WTC11 (cell line): ENCODE results near the gene DCLK1. TPM values are rescaled to one million over a fixed set of nuclear protein-coding genes. Genes with fewer than 3 reads are reported as not detected.

Experiments
- ATAC-seq: fragments of 200-7000 bp; cut with Tn5 transposase; 2 replicates; pipeline ENCODE4 v1.10.0; 2021; ENCODE audit warnings: mild to moderate bottlenecking, moderate library complexity
- CTCF ChIA-PET: fragments of 300-600 bp; sonication (Branson Sonifier 250); formaldehyde crosslinking; loops from one replicate; lab custom pipeline; 2021; ENCODE audit warnings: antibody characterized with exemption; lab: Charles Lee
- POLR2A ChIA-PET: fragments of 350-600 bp; sonication (Branson Sonifier 250); formaldehyde crosslinking; loops from one replicate; lab custom pipeline; 2021; ENCODE audit warnings: antibody characterized with exemption; lab: Charles Lee
- DNase-seq: peaks from one replicate; pipeline ENCODE4 v3.0.0; 2021; ENCODE audit warnings: low spot score
- H3K27ac Mint-ChIP-seq: 2 replicates; pipeline ENCODE4 v1.8.0; 2021; ENCODE audit warnings: mixed read lengths
- H3K27me3 Mint-ChIP-seq: 2 replicates; pipeline ENCODE4 v1.8.0; 2021; ENCODE audit warnings: low read depth, mild to moderate bottlenecking, moderate library complexity, mixed read lengths
- H3K36me3 Mint-ChIP-seq: 2 replicates; pipeline ENCODE4 v1.8.0; 2021; ENCODE audit warnings: mixed read lengths
- H3K4me1 Mint-ChIP-seq: 2 replicates; pipeline ENCODE4 v1.8.0; 2022; ENCODE audit warnings: mixed read lengths
- H3K4me3 Mint-ChIP-seq: 2 replicates; pipeline ENCODE4 v1.8.0; 2021; ENCODE audit warnings: mild to moderate bottlenecking, moderate library complexity, mixed read lengths
- H3K9me3 Mint-ChIP-seq: 2 replicates; pipeline ENCODE4 v1.8.0; 2021; ENCODE audit warnings: mixed read lengths
- ATF6 ChIP-seq: sonication (generic); formaldehyde crosslinking; IDR thresholded peaks from 2 replicates; pipeline ENCODE4 v1.8.1; 2023; ENCODE audit warnings: mild to moderate bottlenecking, missing genetic modification reagents
- CBFB ChIP-seq: sonication (generic); formaldehyde crosslinking; IDR thresholded peaks from 2 replicates; pipeline ENCODE4 v1.8.1; 2022; ENCODE audit warnings: mild to moderate bottlenecking, low read depth, missing genetic modification reagents
- CREB1 ChIP-seq: sonication (generic); formaldehyde crosslinking; IDR thresholded peaks from 2 replicates; pipeline ENCODE4 v1.8.0; 2023; ENCODE audit warnings: mild to moderate bottlenecking, missing genetic modification reagents
- GTF2I ChIP-seq: fragments of 250-450 bp; sonication (Bioruptor Pico); conservative IDR thresholded peaks from 2 replicates; pipeline ENCODE4 v1.4.0; 2021; ENCODE audit warnings: mild to moderate bottlenecking
- IRF2 ChIP-seq: sonication (generic); formaldehyde crosslinking; IDR thresholded peaks from 2 replicates; pipeline ENCODE4 v1.8.0; 2022; ENCODE audit warnings: low read depth, missing genetic modification reagents, borderline replicate concordance
- JAZF1 ChIP-seq: fragments of 250-450 bp; sonication (Bioruptor Pico); IDR thresholded peaks from 2 replicates; pipeline ENCODE4 v1.9.0; 2021; ENCODE audit warnings: moderate library complexity, mild to moderate bottlenecking, inconsistent platforms
- NR2C2 ChIP-seq: sonication (generic); formaldehyde crosslinking; IDR thresholded peaks from 2 replicates; pipeline ENCODE4 v1.8.0; 2022; ENCODE audit warnings: mild to moderate bottlenecking, missing genetic modification reagents
- TCF7 ChIP-seq: sonication (generic); formaldehyde crosslinking; IDR thresholded peaks from 2 replicates; pipeline ENCODE4 v1.8.0; 2022; ENCODE audit warnings: mild to moderate bottlenecking, low read depth, missing genetic modification reagents, moderate library complexity
- ZNF232 ChIP-seq: sonication (generic); formaldehyde crosslinking; IDR thresholded peaks from 2 replicates; pipeline ENCODE4 v1.8.0; 2022; ENCODE audit warnings: mild to moderate bottlenecking, missing genetic modification reagents
- ZNF263 ChIP-seq: sonication (generic); formaldehyde crosslinking; IDR thresholded peaks from 2 replicates; pipeline ENCODE4 v1.8.1; 2022; ENCODE audit warnings: low read depth, mild to moderate bottlenecking, moderate library complexity, missing genetic modification reagents
- ZNF423 ChIP-seq: fragments of 250-450 bp; sonication (Bioruptor Pico); IDR thresholded peaks from 2 replicates; pipeline ENCODE4 v2.1.2; 2022; ENCODE audit warnings: mild to moderate bottlenecking, moderate library complexity
- ZNF512 ChIP-seq: sonication (generic); formaldehyde crosslinking; IDR thresholded peaks from 2 replicates; pipeline ENCODE4 v1.8.1; 2022; ENCODE audit warnings: missing genetic modification reagents, borderline replicate concordance
- ZNF671 ChIP-seq: fragments of 250-450 bp; sonication (Bioruptor Pico); IDR thresholded peaks from 2 replicates; pipeline ENCODE4 v1.8.0; 2021; ENCODE audit warnings: mild to moderate bottlenecking
- total RNA-seq: library from RNA; stranded (reverse); gene quantifications from 3 replicates; pipeline ENCODE4 v1.2.3, GENCODE V29; 2021
- TF ChIP-seq, protein P1 (sequence below): sonication (generic); formaldehyde crosslinking; IDR thresholded peaks from 2 replicates; pipeline ENCODE4 v1.8.1; 2022; ENCODE audit warnings: low read depth, missing genetic modification reagents, borderline replicate concordance
- TF ChIP-seq, protein P2 (sequence below): sonication (generic); formaldehyde crosslinking; IDR thresholded peaks from 2 replicates; pipeline ENCODE4 v1.8.1; 2022; ENCODE audit warnings: low read depth, mild to moderate bottlenecking, moderate library complexity, missing genetic modification reagents, borderline replicate concordance
- TF ChIP-seq, protein P3 (sequence below): fragments of 250-450 bp; sonication (Bioruptor Pico); IDR thresholded peaks from 2 replicates; pipeline ENCODE4 v1.9.0; 2021; ENCODE audit warnings: mild to moderate bottlenecking, borderline replicate concordance
- TF ChIP-seq, protein P4 (sequence below): sonication (generic); formaldehyde crosslinking; IDR thresholded peaks from 2 replicates; pipeline ENCODE4 v1.8.1; 2023; ENCODE audit warnings: mild to moderate bottlenecking, missing genetic modification reagents, borderline replicate concordance

The DCLK1 gene
- total RNA-seq, 1 experiment from 2014 or later: 18.5 TPM

GRCh38 chr13:35727881-35728280, 403.3 kb downstream of the DCLK1 start (continued):
- TF ChIP-seq CBFB (CRISPR knock-in tag) (no peak), ZNF423 (CRISPR knock-in tag) (no peak), NR2C2 (no peak), ZNF263 (CRISPR knock-in tag) (no peak)

- ChIA-PET CTCF (interaction anchor here (1.5 to 3.9 kb wide), 2 partner anchors 11 to 65 kb away, joined by 5 to 22 read pairs; no protein-coding TSS in a partner anchor), POLR2A (interaction anchor here (1.0 kb wide), 1 partner anchor 8 kb away, joined by 3 read pairs; no protein-coding TSS in a partner anchor)
- no peak overlapping the region for H3K4me3 Mint-ChIP-seq
- no peaks in the 10 kb centered on the region for H3K36me3 Mint-ChIP-seq
- H3K27me3 Mint-ChIP-seq: no peaks in the 10 kb centered on the region
- no peak for DNase-seq
- H3K9me3 Mint-ChIP-seq: no peaks in the 10 kb centered on the region
- TF ChIP-seq CREB1 (CRISPR knock-in tag): no peak
- no peak for TF ChIP-seq JAZF1 (CRISPR knock-in tag)
- TF ChIP-seq GTF2I (CRISPR knock-in tag): no peak
- TF ChIP-seq IRF2 (CRISPR knock-in tag): no peak
- no peak overlapping the region for H3K27ac Mint-ChIP-seq
- no peak for ATAC-seq
- H3K4me1 Mint-ChIP-seq: peaks cover 8% of the 10 kb centered on the region; the same call in 1 of the 2 replicates
Observed at GRCh38 chr13:35724446-35724845, 406.7 kb downstream of the DCLK1 start.

GRCh38 chr13:35723821-35724220, 407.4 kb downstream of the DCLK1 start:
- POLR2A ChIA-PET: no interaction called here
- H3K36me3 Mint-ChIP-seq: no peaks in the 10 kb centered on the region
- peaks cover 8% of the 10 kb centered on the region; the same call in 1 of the 2 replicates for H3K4me1 Mint-ChIP-seq
- H3K27ac Mint-ChIP-seq: no peak overlapping the region
- H3K9me3 Mint-ChIP-seq: no peaks in the 10 kb centered on the region
- ATAC-seq (no peak), DNase-seq (no peak)
- no peak overlapping the region for H3K4me3 Mint-ChIP-seq
- no peaks in the 10 kb centered on the region for H3K27me3 Mint-ChIP-seq
- CTCF ChIA-PET: interaction anchor here (1.5 to 3.9 kb wide), 3 partner anchors 11 to 95 kb away, joined by 4 to 22 read pairs (median 5); no protein-coding TSS in a partner anchor
- TF ChIP-seq ZNF232: no peak
- TF ChIP-seq IRF2 (CRISPR knock-in tag): no peak
- no peak for TF ChIP-seq ZNF423 (CRISPR knock-in tag)
- no peak for TF ChIP-seq TCF7 (CRISPR knock-in tag)
- TF ChIP-seq CREB1 (CRISPR knock-in tag): no peak
- TF ChIP-seq, protein P1, sequence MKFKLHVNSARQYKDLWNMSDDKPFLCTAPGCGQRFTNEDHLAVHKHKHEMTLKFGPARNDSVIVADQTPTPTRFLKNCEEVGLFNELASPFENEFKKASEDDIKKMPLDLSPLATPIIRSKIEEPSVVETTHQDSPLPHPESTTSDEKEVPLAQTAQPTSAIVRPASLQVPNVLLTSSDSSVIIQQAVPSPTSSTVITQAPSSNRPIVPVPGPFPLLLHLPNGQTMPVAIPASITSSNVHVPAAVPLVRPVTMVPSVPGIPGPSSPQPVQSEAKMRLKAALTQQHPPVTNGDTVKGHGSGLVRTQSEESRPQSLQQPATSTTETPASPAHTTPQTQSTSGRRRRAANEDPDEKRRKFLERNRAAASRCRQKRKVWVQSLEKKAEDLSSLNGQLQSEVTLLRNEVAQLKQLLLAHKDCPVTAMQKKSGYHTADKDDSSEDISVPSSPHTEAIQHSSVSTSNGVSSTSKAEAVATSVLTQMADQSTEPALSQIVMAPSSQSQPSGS: no peak
- TF ChIP-seq, protein P2, sequence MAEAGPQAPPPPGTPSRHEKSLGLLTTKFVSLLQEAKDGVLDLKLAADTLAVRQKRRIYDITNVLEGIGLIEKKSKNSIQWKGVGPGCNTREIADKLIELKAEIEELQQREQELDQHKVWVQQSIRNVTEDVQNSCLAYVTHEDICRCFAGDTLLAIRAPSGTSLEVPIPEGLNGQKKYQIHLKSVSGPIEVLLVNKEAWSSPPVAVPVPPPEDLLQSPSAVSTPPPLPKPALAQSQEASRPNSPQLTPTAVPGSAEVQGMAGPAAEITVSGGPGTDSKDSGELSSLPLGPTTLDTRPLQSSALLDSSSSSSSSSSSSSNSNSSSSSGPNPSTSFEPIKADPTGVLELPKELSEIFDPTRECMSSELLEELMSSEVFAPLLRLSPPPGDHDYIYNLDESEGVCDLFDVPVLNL: no peak
- TF ChIP-seq ZNF512: no peak
- TF ChIP-seq ATF6 (CRISPR knock-in tag): no peak
- TF ChIP-seq, protein P3, sequence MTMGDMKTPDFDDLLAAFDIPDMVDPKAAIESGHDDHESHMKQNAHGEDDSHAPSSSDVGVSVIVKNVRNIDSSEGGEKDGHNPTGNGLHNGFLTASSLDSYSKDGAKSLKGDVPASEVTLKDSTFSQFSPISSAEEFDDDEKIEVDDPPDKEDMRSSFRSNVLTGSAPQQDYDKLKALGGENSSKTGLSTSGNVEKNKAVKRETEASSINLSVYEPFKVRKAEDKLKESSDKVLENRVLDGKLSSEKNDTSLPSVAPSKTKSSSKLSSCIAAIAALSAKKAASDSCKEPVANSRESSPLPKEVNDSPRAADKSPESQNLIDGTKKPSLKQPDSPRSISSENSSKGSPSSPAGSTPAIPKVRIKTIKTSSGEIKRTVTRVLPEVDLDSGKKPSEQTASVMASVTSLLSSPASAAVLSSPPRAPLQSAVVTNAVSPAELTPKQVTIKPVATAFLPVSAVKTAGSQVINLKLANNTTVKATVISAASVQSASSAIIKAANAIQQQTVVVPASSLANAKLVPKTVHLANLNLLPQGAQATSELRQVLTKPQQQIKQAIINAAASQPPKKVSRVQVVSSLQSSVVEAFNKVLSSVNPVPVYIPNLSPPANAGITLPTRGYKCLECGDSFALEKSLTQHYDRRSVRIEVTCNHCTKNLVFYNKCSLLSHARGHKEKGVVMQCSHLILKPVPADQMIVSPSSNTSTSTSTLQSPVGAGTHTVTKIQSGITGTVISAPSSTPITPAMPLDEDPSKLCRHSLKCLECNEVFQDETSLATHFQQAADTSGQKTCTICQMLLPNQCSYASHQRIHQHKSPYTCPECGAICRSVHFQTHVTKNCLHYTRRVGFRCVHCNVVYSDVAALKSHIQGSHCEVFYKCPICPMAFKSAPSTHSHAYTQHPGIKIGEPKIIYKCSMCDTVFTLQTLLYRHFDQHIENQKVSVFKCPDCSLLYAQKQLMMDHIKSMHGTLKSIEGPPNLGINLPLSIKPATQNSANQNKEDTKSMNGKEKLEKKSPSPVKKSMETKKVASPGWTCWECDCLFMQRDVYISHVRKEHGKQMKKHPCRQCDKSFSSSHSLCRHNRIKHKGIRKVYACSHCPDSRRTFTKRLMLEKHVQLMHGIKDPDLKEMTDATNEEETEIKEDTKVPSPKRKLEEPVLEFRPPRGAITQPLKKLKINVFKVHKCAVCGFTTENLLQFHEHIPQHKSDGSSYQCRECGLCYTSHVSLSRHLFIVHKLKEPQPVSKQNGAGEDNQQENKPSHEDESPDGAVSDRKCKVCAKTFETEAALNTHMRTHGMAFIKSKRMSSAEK (CRISPR knock-in tag): no peak
- TF ChIP-seq, protein P4, sequence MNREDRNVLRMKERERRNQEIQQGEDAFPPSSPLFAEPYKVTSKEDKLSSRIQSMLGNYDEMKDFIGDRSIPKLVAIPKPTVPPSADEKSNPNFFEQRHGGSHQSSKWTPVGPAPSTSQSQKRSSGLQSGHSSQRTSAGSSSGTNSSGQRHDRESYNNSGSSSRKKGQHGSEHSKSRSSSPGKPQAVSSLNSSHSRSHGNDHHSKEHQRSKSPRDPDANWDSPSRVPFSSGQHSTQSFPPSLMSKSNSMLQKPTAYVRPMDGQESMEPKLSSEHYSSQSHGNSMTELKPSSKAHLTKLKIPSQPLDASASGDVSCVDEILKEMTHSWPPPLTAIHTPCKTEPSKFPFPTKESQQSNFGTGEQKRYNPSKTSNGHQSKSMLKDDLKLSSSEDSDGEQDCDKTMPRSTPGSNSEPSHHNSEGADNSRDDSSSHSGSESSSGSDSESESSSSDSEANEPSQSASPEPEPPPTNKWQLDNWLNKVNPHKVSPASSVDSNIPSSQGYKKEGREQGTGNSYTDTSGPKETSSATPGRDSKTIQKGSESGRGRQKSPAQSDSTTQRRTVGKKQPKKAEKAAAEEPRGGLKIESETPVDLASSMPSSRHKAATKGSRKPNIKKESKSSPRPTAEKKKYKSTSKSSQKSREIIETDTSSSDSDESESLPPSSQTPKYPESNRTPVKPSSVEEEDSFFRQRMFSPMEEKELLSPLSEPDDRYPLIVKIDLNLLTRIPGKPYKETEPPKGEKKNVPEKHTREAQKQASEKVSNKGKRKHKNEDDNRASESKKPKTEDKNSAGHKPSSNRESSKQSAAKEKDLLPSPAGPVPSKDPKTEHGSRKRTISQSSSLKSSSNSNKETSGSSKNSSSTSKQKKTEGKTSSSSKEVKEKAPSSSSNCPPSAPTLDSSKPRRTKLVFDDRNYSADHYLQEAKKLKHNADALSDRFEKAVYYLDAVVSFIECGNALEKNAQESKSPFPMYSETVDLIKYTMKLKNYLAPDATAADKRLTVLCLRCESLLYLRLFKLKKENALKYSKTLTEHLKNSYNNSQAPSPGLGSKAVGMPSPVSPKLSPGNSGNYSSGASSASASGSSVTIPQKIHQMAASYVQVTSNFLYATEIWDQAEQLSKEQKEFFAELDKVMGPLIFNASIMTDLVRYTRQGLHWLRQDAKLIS (CRISPR knock-in tag): no peak
- no peak for TF ChIP-seq ZNF671 (CRISPR knock-in tag)
